Gastrocnemius medialis (tissue), 4 donors: Measurements from ENCODE around the gene MPP3. TPM values are rescaled to one million over a fixed set of nuclear protein-coding genes. Genes with fewer than 3 reads are reported as not detected.

Experiments used
- ATAC-seq, 2 donors: fragments of 150-250 bp; one replicate each; pipeline ENCODE4 v1.9.1; 2016
- DNase-seq, 2 donors: peaks; one replicate each; pipeline ENCODE4 v3.0.0-alpha.2; 2019
- H3K27ac ChIP-seq, 4 donors: fragments of 200-600 bp; sonication (generic); 1 replicate in 1 of 4; 2 replicates in 3 of 4; pipeline ENCODE4 v1.5.1; 2016 to 2018; ENCODE audit warnings: mild to moderate bottlenecking in 2 of 4, moderate library complexity in 1 of 4
- H3K27me3 ChIP-seq, 3 donors: fragments of 200-600 bp; sonication (generic) in 2 of 3; 1 replicate in 1 of 3; 2 replicates in 2 of 3; pipeline versions ENCODE4 v1.5.1 to v1.6.0; 2016 to 2019; ENCODE audit warnings: mild to moderate bottlenecking in 1 of 3, moderate library complexity in 1 of 3
- H3K36me3 ChIP-seq, 2 donors: fragments of 200-600 bp; sonication (generic) in 1 of 2; one replicate each; pipeline ENCODE4 v1.5.1; 2017 to 2018
- H3K4me1 ChIP-seq, 2 donors: fragments of 200-600 bp; sonication (generic) in 1 of 2; one replicate each; pipeline ENCODE4 v1.5.1; 2016 to 2017; ENCODE audit warnings: mild to moderate bottlenecking in 2 of 2
- H3K4me3 ChIP-seq, 4 donors: fragments of 200-600 bp; sonication (generic) in 3 of 4; 1 replicate in 1 of 4; 2 replicates in 3 of 4; pipeline ENCODE4 v1.5.1; 2016 to 2019; ENCODE audit warnings: mild to moderate bottlenecking in 2 of 4
- H3K9me3 ChIP-seq, 3 donors: fragments of 200-600 bp; sonication (generic) in 2 of 3; 1 replicate in 1 of 3; 2 replicates in 2 of 3; pipeline ENCODE4 v1.5.1; 2016 to 2019
- CTCF ChIP-seq, 5 experiments: fragments of 450-650 bp in 3 of 5; fragments of 200-600 bp in 2 of 5; sonication (generic) in 2 of 5; IDR thresholded peaks in 4 of 5; conservative IDR thresholded peaks in 1 of 5; 1 replicate in 4 of 5; 2 replicates in 1 of 5; pipeline ENCODE4 v1.5.1; 2016 to 2019; ENCODE audit warnings: antibody characterized with exemption in 5 of 5, mild to moderate bottlenecking in 3 of 5, moderate library complexity in 3 of 5
- POLR2A ChIP-seq, 2 donors: fragments of 450-650 bp; IDR thresholded peaks; one replicate each; pipeline ENCODE4 v1.6.1; 2017; ENCODE audit warnings: antibody characterized with exemption in 2 of 2, mild to moderate bottlenecking in 2 of 2, moderate library complexity in 2 of 2
- in situ Hi-C, 4 donors: fragments of 200-750 bp; cut with MboI; loops; one replicate each; pipeline versions ENCODE4 v1.15.0 to v1.8.0; 2017; ENCODE audit warnings: low sequenced_read_pairs in 4 of 4
- intact Hi-C: fragments of 100-400 bp; cut with DNase I; formaldehyde crosslinking; loops from one replicate; pipeline ENCODE4 v1.15.1; 2023; ENCODE audit warnings: low total_unique reads
- total RNA-seq, 4 donors: library from RNA; depleted of rRNA; stranded (reverse); fragments of >200 nt; gene quantifications; one replicate each; pipeline versions ENCODE4 v1.1.0 to v1.2.3, GENCODE V29; 2016

MPP3 gene
- total RNA-seq, 4 donors from 2014 or later: 0.12 to 2.4 (median 1.1) TPM

- H3K27me3 ChIP-seq: peaks cover 4 to 26% (median 21%) of the 10 kb centered on the region in 3 donors
- intact Hi-C loops: loop anchor here (1.0 to 2.0 kb wide), 2 partner anchors 66 to 183 kb away; no protein-coding TSS in a partner anchor
- no peak for ATAC-seq
- TF ChIP-seq CTCF (IDR thresholded peaks at IDR 0.05 in 4 of 5, conservative IDR thresholded peaks at IDR 0.05 in 1 of 5) (no peak), POLR2A (IDR thresholded peaks at IDR 0.05) (no peak)
- DNase-seq: no peak
- H3K27ac ChIP-seq: no peak overlapping the region
- no peaks in the 10 kb centered on the region for H3K36me3 ChIP-seq
- H3K4me1 ChIP-seq: peaks cover 0 to 7% of the 10 kb centered on the region in 2 donors
- in situ Hi-C loops: loop anchor here (5.0 to 10.0 kb wide), 3 partner anchors 63 to 185 kb away; no protein-coding TSS in a partner anchor
- H3K4me3 ChIP-seq: no peak overlapping the region
- H3K9me3 ChIP-seq: no peaks in the 10 kb centered on the region
Observed at GRCh38 chr17:43759836-43760235, 73.1 kb downstream of the MPP3 start.

DNA sequence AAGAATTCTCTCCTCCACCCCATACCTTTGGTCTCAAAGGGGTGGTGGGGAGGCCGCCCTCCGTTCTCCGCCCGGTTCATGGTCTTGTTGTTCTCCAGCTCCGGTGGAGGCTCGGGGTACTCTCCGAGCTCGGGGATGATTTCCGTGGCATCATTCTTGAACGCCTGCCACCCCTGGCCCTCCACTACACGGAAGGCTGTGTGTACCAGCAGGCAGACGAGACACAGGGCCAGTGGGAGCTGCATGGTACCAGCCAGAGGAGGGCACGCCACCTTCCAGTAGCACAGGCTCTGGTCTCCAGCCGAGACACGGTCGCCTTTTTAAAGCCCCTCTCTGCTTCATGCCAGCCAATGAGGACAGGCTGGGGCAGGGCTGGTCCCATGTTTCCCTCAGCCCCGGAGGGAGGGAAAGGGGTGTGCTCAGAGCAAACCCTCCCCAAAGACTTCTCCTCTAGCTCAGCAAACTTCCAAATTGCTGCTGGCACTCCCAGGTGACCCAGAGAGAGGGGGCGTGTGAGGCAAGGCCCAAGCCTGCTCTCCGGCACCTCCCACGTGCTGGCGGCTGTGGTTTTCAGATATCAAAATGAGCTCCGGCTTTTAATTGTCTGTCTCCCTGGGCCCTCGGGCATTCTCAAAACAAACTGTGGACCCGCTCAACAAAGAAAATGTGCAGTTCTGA is 74.3 kb downstream of the MPP3 start, which contains the start of gene SOST:
Gene SOST, minus strand, starts transcription at position 295 of the 678 bp plus-strand sequence. Its CDS starts 50 bp downstream, at position 245.
- ATAC-seq: no peak
- no peak for DNase-seq
- peaks cover 0 to 7% of the 10 kb centered on the region in 2 donors for H3K4me1 ChIP-seq
- H3K9me3 ChIP-seq: no peaks in the 10 kb centered on the region
- H3K4me3 ChIP-seq: no peak within 1 kb of the TSS
- TF ChIP-seq CTCF (IDR thresholded peaks at IDR 0.05 in 4 of 5, conservative IDR thresholded peaks at IDR 0.05 in 1 of 5) (no peak), POLR2A (IDR thresholded peaks at IDR 0.05) (no peak)
- no peaks in the 10 kb centered on the region for H3K36me3 ChIP-seq
- in situ Hi-C loops: loop anchor here in 1 of 4 donors (10.0 kb wide), 1 partner anchor 184 kb away; no protein-coding TSS in a partner anchor
- H3K27ac ChIP-seq: no peak within 1 kb of the TSS
- peaks cover 8 to 30% (median 24%) of the 10 kb centered on the region in 3 donors for H3K27me3 ChIP-seq
- intact Hi-C loops: no loop called here

GRCh38 chr17:43758086-43758485 is 74.9 kb downstream of the MPP3 start:
- no peaks in the 10 kb centered on the region for H3K36me3 ChIP-seq
- H3K4me3 ChIP-seq: no peak overlapping the region
- intact Hi-C loops (no loop called here), in situ Hi-C loops (loop anchor here in 1 of 4 donors (10.0 kb wide), 1 partner anchor 183 kb away; no protein-coding TSS in a partner anchor)
- H3K27ac ChIP-seq: no peak overlapping the region
- no peak for DNase-seq
- H3K27me3 ChIP-seq: peaks cover 8 to 30% (median 24%) of the 10 kb centered on the region in 3 donors
- no peaks in the 10 kb centered on the region for H3K9me3 ChIP-seq
- H3K4me1 ChIP-seq: peaks cover 0 to 7% of the 10 kb centered on the region in 2 donors
- no peak for TF ChIP-seq POLR2A (IDR thresholded peaks at IDR 0.05)
- no peak for TF ChIP-seq CTCF (IDR thresholded peaks at IDR 0.05 in 4 of 5, conservative IDR thresholded peaks at IDR 0.05 in 1 of 5)
- no peak for ATAC-seq

GRCh38 chr17:43757171-43757660 is 75.7 kb downstream of the MPP3 start:
- H3K4me3 ChIP-seq: no peak overlapping the region
- in situ Hi-C loops: loop anchor here in 1 of 4 donors (10.0 kb wide), 1 partner anchor 182 kb away; no protein-coding TSS in a partner anchor
- intact Hi-C loops: no loop called here

More at GRCh38 chr17:43757171-43757660, 75.7 kb downstream of the MPP3 start:
- DNase-seq (no peak), ATAC-seq (no peak)
- H3K9me3 ChIP-seq: no peaks in the 10 kb centered on the region
- H3K27ac ChIP-seq: no peak overlapping the region
- H3K36me3 ChIP-seq: no peaks in the 10 kb centered on the region
- peaks cover 8 to 30% (median 24%) of the 10 kb centered on the region in 3 donors for H3K27me3 ChIP-seq
- TF ChIP-seq POLR2A (IDR thresholded peaks at IDR 0.05): no peak
- no peak for TF ChIP-seq CTCF (IDR thresholded peaks at IDR 0.05 in 4 of 5, conservative IDR thresholded peaks at IDR 0.05 in 1 of 5)
- H3K4me1 ChIP-seq: peaks cover 0 to 7% of the 10 kb centered on the region in 2 donors
